ENCODE results near the gene FNDC5.

Gene FNDC5

GRCh38 chr1:32813941-32814739 is 56.6 kb downstream of the FNDC5 start:
- DNase-seq (ENCODE audit: low spot score): no peak

Measured in D341Med (cell line).